H1 (cell line): Measurements from ENCODE around the gene ANGPTL8. TPM values are rescaled to one million over a fixed set of nuclear protein-coding genes. Genes with fewer than 3 reads are reported as not detected.

Experiments
- TAF7 ChIP-seq: optimal IDR thresholded peaks from 2 replicates; pipeline ENCODE3; 2011; ENCODE audit warnings: low read depth, mild to moderate bottlenecking, inconsistent platforms, low read length, moderate library complexity, borderline replicate concordance
- polyA plus RNA-seq, 7 experiments: library from polyadenylated mRNA; depleted of rRNA in 3 of 7; stranded (reverse) in 5 of 7; unstranded in 2 of 7; fragments of >200 nt in 5 of 7; fragments of 200-250 nt in 2 of 7; gene quantifications; 1 replicate in 5 of 7; 2 replicates in 1 of 7; 4 replicates in 1 of 7; pipeline versions ENCODE4 v1.2.1 to v1.2.3, GENCODE V29; 2011 to 2013; ENCODE audit warnings: missing spikeins in 2 of 7, mixed read lengths in 2 of 7
- total RNA-seq: library from RNA; stranded (reverse); fragmentation: NEBNext Ultra II Directional; extraction: Animal tissue kit (Norgen Biotek cat#: 25700); gene quantifications from 2 replicates; pipeline ENCODE4 v1.2.1, GENCODE V29; 2021

The ANGPTL8 gene
- total and polyA plus RNA-seq, 2 of the 8 experiments (the other 6 are each of a cell fraction or from before 2014, with no cell fraction given) = not detected

GRCh38 chr19:11263726-11264125 lies 24.3 kb downstream of the ANGPTL8 start (continued):
- no peak for TF ChIP-seq TAF7
